A673 (cell line): ENCODE measurements around the gene TOMM40L. TPM values are rescaled to one million over a fixed set of nuclear protein-coding genes. Genes with fewer than 3 reads are reported as not detected.

Experiments
- BruUV-seq: library from RNA; stranded (reverse); fragments of 400-500 nt; replicated peaks from 2 replicates; lab custom pipeline; 2021; lab: Mats Ljungman, UMichigan
- CTCF ChIA-PET: fragments of 300-600 bp; sonication (Branson Sonifier 250); formaldehyde crosslinking; loops from one replicate; lab custom pipeline; 2022; ENCODE audit warnings: antibody characterized with exemption; lab: Charles Lee
- POLR2A ChIA-PET: fragments of 300-600 bp; sonication (Branson Sonifier 250); formaldehyde crosslinking; loops from one replicate; lab custom pipeline; 2022; ENCODE audit warnings: antibody characterized with exemption; ENCODE audit not compliant: low non-redundant PET; lab: Charles Lee
- DNase-seq: peaks from one replicate; pipeline ENCODE4 v3.0.0-alpha.2; 2015; ENCODE audit warnings: low spot score
- H3K27ac ChIP-seq: fragments of 200-600 bp; sonication (generic); 2 replicates; pipeline ENCODE4 v1.5.1; 2016; ENCODE audit warnings: mixed run types, low read depth, mild to moderate bottlenecking, mixed read lengths, antibody characterized with exemption, low read length; ENCODE audit not compliant: poor library complexity, severe bottlenecking
- H3K27me3 ChIP-seq: fragments of 200-600 bp; sonication (generic); replicated peaks from 2 replicates; pipeline ENCODE4 v1.6.1; 2017; ENCODE audit warnings: mixed run types, low read depth, mild to moderate bottlenecking, mixed read lengths, antibody characterized with exemption, low read length; ENCODE audit not compliant: insufficient read depth, poor library complexity
- H3K36me3 ChIP-seq: fragments of 200-600 bp; sonication (generic); 2 replicates; pipeline ENCODE4 v1.6.1; 2016; ENCODE audit warnings: mixed run types, mild to moderate bottlenecking, mixed read lengths, antibody characterized with exemption, low read length; ENCODE audit not compliant: insufficient read depth, poor library complexity, severe bottlenecking
- H3K4me1 ChIP-seq: fragments of 200-600 bp; sonication (generic); 2 replicates; pipeline ENCODE4 v1.6.1; 2017; ENCODE audit warnings: mixed run types, mild to moderate bottlenecking, mixed read lengths, antibody characterized with exemption, low read length; ENCODE audit not compliant: insufficient read depth, poor library complexity, severe bottlenecking
- H3K4me3 ChIP-seq: fragments of 200-600 bp; sonication (generic); 2 replicates; pipeline ENCODE4 v1.5.1; 2016; ENCODE audit warnings: low read depth, mixed run types, mild to moderate bottlenecking, mixed read lengths, low read length; ENCODE audit not compliant: poor library complexity, severe bottlenecking
- H3K9me3 ChIP-seq: fragments of 200-600 bp; sonication (generic); 2 replicates; pipeline ENCODE4 v1.6.1; 2016; ENCODE audit warnings: mixed run types, low read depth, mild to moderate bottlenecking, mixed read lengths, antibody characterized with exemption, low read length; ENCODE audit not compliant: poor library complexity, severe bottlenecking
- CTCF ChIP-seq: fragments of 300-800, 200-600 bp; sonication (generic); conservative IDR thresholded peaks from 2 replicates; pipeline ENCODE4 v1.5.1; 2017; ENCODE audit warnings: low read depth, mild to moderate bottlenecking, antibody characterized with exemption, low read length, moderate library complexity, mixed read lengths
- EZH2 ChIP-seq: fragments of 200-600 bp; sonication (generic); IDR thresholded peaks from 2 replicates; pipeline ENCODE4 v1.6.1; 2017; ENCODE audit warnings: borderline replicate concordance, low read depth, mild to moderate bottlenecking, mixed read lengths, antibody characterized with exemption, low read length; ENCODE audit not compliant: poor library complexity, severe bottlenecking
- intact Hi-C: fragments of 100-400 bp; cut with micrococcal nuclease; formaldehyde crosslinking; loops from one replicate; pipeline ENCODE4 v1.10.0; 2022; ENCODE audit not compliant: unreplicated experiment
- total RNA-seq: library from RNA; stranded (reverse); gene quantifications from 2 replicates; pipeline ENCODE4 v1.2.3, GENCODE V29; 2021

Gene TOMM40L
- total RNA-seq, 1 experiment from 2014 or later, result 14.0 TPM

GRCh38 chr1:161206411-161207140 lies 19.3 kb upstream of the TOMM40L start:
- Histone ChIP-seq H3K4me1 (peaks cover 4% of the 10 kb centered on the region), H3K27me3 (no peaks in the 10 kb centered on the region), H3K9me3 (no peaks in the 10 kb centered on the region), H3K27ac (no peak overlapping the region), H3K4me3 (no peak overlapping the region), H3K36me3 (peaks cover 66% of the 10 kb centered on the region)
- intact Hi-C loops, result loop anchor here (5.0 kb wide), 1 partner anchor 176 kb away; no protein-coding TSS in a partner anchor
- no TSS peak for BruUV-seq
- DNase-seq, result no peak
- no peak for TF ChIP-seq CTCF
- no peak for TF ChIP-seq EZH2
- ChIA-PET CTCF (no interaction called here), POLR2A (interaction anchor here (0.6 to 0.8 kb wide), 2 partner anchors 12 to 28 kb away, joined by 3 to 8 read pairs; no protein-coding TSS in a partner anchor)

- Histone ChIP-seq H3K36me3 (peaks cover 72% of the 10 kb centered on the region), H3K27me3 (no peaks in the 10 kb centered on the region), H3K27ac (peak overlapping the region; percentile 13), H3K4me3 (no peak overlapping the region), H3K9me3 (no peaks in the 10 kb centered on the region), H3K4me1 (no peaks in the 10 kb centered on the region)
- BruUV-seq, result no TSS peak
- TF ChIP-seq EZH2 (no peak), CTCF (no peak)
- CTCF ChIA-PET, result no interaction called here
- intact Hi-C loops, result loop anchor here (5.0 kb wide), 1 partner anchor 175 kb away; no protein-coding TSS in a partner anchor
- no peak for DNase-seq
- POLR2A ChIA-PET, result no interaction called here
Observed at GRCh38 chr1:161207173-161207572, 18.7 kb upstream of the TOMM40L start.

GRCh38 chr1:161209790-161210409 lies 16.0 kb upstream of the TOMM40L start:
- Histone ChIP-seq H3K27ac (no peak overlapping the region), H3K4me1 (no peaks in the 10 kb centered on the region), H3K4me3 (no peak overlapping the region), H3K27me3 (no peaks in the 10 kb centered on the region), H3K36me3 (peaks cover 83% of the 10 kb centered on the region), H3K9me3 (no peaks in the 10 kb centered on the region)
- ChIA-PET CTCF (interaction anchor here (1.0 kb wide), 1 partner anchor 15 kb away, joined by 3 read pairs; no protein-coding TSS in a partner anchor), POLR2A (no interaction called here)
- intact Hi-C loops, result loop anchor here (5.0 kb wide), 1 partner anchor 172 kb away; no protein-coding TSS in a partner anchor
- TF ChIP-seq CTCF, result peak; percentile 92
- no peak for TF ChIP-seq EZH2
- no TSS peak for BruUV-seq
- peak; percentile 85 for DNase-seq
